ENCODE data around the gene NCBP3. TPM values are rescaled to one million over a fixed set of nuclear protein-coding genes. Genes with fewer than 3 reads are reported as not detected.

Gene NCBP3
- total and polyA plus RNA-seq, 9 of the 15 experiments (the other 6 are each of a cell fraction or from before 2014, with no cell fraction given), result 3.1 to 25.5 (median 20.5) TPM

DNA sequence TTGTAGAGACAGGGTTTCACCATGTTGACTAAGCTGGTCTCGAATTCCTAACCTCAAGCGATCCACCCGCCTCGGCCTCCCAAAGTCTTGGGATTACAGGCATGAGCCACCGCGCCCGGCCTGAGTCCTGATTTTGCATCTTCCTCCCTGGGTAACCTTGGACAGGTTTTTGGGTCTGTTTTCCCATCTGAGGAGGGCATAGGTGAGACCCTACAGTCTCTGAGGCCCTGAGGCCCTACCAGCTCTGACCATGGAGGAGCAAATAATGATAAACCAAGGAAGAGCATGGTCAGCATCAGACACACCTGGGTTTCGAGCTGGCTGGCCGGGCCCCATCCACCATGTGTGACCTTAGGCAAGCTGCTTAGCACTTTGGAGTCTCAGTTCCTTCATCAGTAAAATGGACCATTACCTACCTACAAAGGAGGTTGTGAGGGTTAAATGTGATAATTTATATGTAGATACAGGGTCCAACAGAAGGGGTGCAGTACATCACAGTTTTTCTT is 1.2 kb upstream of the NCBP3 start:
- H3K9me3 ChIP-seq (replicated peaks; ENCODE audit: control insufficient read depth, insufficient read depth, low read depth, low read length), result no peaks in the 10 kb centered on the region
- TF ChIP-seq, protein P1, sequence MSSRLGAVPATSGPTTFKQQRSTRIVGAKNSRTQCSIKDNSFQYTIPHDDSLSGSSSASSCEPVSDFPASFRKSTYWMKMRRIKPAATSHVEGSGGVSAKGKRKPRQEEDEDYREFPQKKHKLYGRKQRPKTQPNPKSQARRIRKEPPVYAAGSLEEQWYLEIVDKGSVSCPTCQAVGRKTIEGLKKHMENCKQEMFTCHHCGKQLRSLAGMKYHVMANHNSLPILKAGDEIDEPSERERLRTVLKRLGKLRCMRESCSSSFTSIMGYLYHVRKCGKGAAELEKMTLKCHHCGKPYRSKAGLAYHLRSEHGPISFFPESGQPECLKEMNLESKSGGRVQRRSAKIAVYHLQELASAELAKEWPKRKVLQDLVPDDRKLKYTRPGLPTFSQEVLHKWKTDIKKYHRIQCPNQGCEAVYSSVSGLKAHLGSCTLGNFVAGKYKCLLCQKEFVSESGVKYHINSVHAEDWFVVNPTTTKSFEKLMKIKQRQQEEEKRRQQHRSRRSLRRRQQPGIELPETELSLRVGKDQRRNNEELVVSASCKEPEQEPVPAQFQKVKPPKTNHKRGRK (tag; IDR thresholded peaks at IDR 0.05), result peak; percentile 5; the same call in 1 of the 2 replicates
- TF ChIP-seq HDAC3 (IDR thresholded peaks at IDR 0.05; ENCODE audit: borderline replicate concordance, partially characterized antibody) (no peak), SPI1 (IDR thresholded peaks at IDR 0.05; ENCODE audit: borderline replicate concordance, low read depth, low read length) (no peak)
- peaks cover 25% of the 10 kb centered on the region; the same call in 2 of the 3 replicates for H3K36me3 ChIP-seq (ENCODE audit: control insufficient read depth, insufficient read depth, low read length)
- no peak overlapping the region for H3K9ac ChIP-seq (ENCODE audit: insufficient read depth in 1 of 2, low read depth in 2 of 2, low read length in 2 of 2)
- H3K27ac ChIP-seq (ENCODE audit: extremely low read depth, low read depth, low read length), result no peak overlapping the region
- H3K4me2 ChIP-seq (ENCODE audit: insufficient read depth, low read length), result no peak overlapping the region
- CTCF ChIA-PET (ENCODE audit: low intra/inter-chr PET ratio), result no interaction called here
- peaks cover 0 to 2% of the 10 kb centered on the region in 2 experiments; a peak in 1 of 5 replicates for H3K27me3 ChIP-seq (ENCODE audit: control insufficient read depth in 2 of 2, insufficient read depth in 2 of 2, low read length in 2 of 2)
- peaks cover 29% of the 10 kb centered on the region for H3K79me2 ChIP-seq (ENCODE audit: control insufficient read depth, insufficient read depth, low read length)
- DNase-seq (ENCODE audit: extremely low read depth in 1 of 4, low spot score in 3 of 4) (no peak), FAIRE-seq (no peak), ATAC-seq (no peak)
- no peaks in the 10 kb centered on the region for H4K20me1 ChIP-seq (replicated peaks; ENCODE audit: control insufficient read depth, insufficient read depth, low read length)
- H3K4me3 ChIP-seq, result no peak overlapping the region
- 69% methylated on average over 3 of the region's 9 CpGs for WGBS (ENCODE audit: insufficient coverage, low coverage, missing lambda C conversion rate)
- no TSS peak for BruUV-seq (replicated peaks)
- H3K4me1 ChIP-seq (replicated peaks in 1 of 2; ENCODE audit: control insufficient read depth in 2 of 2, insufficient read depth in 2 of 2, low read length in 2 of 2), result peaks cover 2 to 13% of the 10 kb centered on the region in 2 experiments; a peak in 4 of 5 replicates
- intact Hi-C loops (cut with micrococcal nuclease) (loop anchor here (10.0 kb wide), 3 partner anchors 58 to 228 kb away; no protein-coding TSS in a partner anchor), in situ Hi-C loops (cut with MboI) (no loop called here)
- POLR2A ChIA-PET, result no interaction called here
- H3K9me1 ChIP-seq (ENCODE audit: control insufficient read depth, insufficient read depth, low read length), result no peaks in the 10 kb centered on the region
- no peak overlapping the region for H2AFZ ChIP-seq (ENCODE audit: low read depth, low read length)
